ENCODE results near the gene CARD10. TPM values are rescaled to one million over a fixed set of nuclear protein-coding genes. Genes with fewer than 3 reads are reported as not detected.
A peak's percentile ranks its signal among the peaks of the same experiment; 100 is the strongest.

Gene CARD10
- total and polyA plus RNA-seq, 2 of the 13 experiments (the other 11 are each of a cell fraction or from before 2014, with no cell fraction given), result 35.2 to 55.8 TPM

DNA sequence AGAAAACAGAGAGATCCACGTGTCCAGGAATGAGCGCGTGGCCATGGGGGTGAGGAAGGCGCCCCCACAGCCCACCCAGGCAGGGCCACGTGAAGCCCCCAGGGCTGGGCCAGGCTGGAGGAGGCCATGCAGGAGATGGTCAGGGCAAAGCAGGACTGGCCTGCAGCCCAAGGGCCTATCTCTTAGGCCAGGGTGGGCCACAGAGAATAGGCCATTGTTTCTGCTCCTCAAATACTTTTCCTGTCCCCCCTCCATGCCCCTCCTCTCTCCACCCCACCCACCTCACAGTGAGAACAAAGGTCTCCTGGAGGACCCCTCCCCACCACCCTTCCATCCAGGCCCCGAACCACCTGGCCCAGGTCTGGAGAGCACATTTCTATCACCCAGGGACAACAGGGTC, 32.8 kb upstream of the CARD10 start (continued):
- TF ChIP-seq GPBP1L1 (CRISPR knock-in tag; IDR thresholded peaks at IDR 0.05) (no peak), ZSCAN22 (CRISPR knock-in tag; IDR thresholded peaks at IDR 0.05) (no peak), ZNF550 (CRISPR knock-in tag; IDR thresholded peaks at IDR 0.05; ENCODE audit: borderline replicate concordance) (no peak), SOX13 (IDR thresholded peaks at IDR 0.05) (no peak), SOX13 (CRISPR knock-in tag; conservative IDR thresholded peaks at IDR 0.05 in 1 of 2, IDR thresholded peaks at IDR 0.05 in 1 of 2) (peak in 1 of 2 experiments; percentile 63; a peak in 1 of 4 replicates), HOXD1 (CRISPR knock-in tag; IDR thresholded peaks at IDR 0.05) (no peak), POLR2AphosphoS2 (IDR thresholded peaks at IDR 0.05; ENCODE audit: low read depth, low read length) (no peak), KDM2A (CRISPR knock-in tag; IDR thresholded peaks at IDR 0.05; ENCODE audit: borderline replicate concordance, low read depth) (no peak), ZFY (CRISPR knock-in tag; IDR thresholded peaks at IDR 0.05) (peak; percentile 39; the same call in 1 of the 2 replicates), YY1 (IDR thresholded peaks at IDR 0.05; ENCODE audit: insufficient read depth, insufficient replicate concordance, low read depth, low read length) (no peak), ZNF619 (CRISPR knock-in tag; IDR thresholded peaks at IDR 0.05) (no peak), UBTF (CRISPR knock-in tag; IDR thresholded peaks at IDR 0.05) (no peak), ZNF790 (CRISPR knock-in tag; IDR thresholded peaks at IDR 0.05; ENCODE audit: borderline replicate concordance) (no peak), ZNF30 (CRISPR knock-in tag; IDR thresholded peaks at IDR 0.05) (no peak), YEATS4 (CRISPR knock-in tag; IDR thresholded peaks at IDR 0.05; ENCODE audit: borderline replicate concordance) (no peak), NFYB (CRISPR knock-in tag; IDR thresholded peaks at IDR 0.05) (no peak), SMARCC2 (IDR thresholded peaks at IDR 0.05) (no peak)
- TF ChIP-seq, protein P1, sequence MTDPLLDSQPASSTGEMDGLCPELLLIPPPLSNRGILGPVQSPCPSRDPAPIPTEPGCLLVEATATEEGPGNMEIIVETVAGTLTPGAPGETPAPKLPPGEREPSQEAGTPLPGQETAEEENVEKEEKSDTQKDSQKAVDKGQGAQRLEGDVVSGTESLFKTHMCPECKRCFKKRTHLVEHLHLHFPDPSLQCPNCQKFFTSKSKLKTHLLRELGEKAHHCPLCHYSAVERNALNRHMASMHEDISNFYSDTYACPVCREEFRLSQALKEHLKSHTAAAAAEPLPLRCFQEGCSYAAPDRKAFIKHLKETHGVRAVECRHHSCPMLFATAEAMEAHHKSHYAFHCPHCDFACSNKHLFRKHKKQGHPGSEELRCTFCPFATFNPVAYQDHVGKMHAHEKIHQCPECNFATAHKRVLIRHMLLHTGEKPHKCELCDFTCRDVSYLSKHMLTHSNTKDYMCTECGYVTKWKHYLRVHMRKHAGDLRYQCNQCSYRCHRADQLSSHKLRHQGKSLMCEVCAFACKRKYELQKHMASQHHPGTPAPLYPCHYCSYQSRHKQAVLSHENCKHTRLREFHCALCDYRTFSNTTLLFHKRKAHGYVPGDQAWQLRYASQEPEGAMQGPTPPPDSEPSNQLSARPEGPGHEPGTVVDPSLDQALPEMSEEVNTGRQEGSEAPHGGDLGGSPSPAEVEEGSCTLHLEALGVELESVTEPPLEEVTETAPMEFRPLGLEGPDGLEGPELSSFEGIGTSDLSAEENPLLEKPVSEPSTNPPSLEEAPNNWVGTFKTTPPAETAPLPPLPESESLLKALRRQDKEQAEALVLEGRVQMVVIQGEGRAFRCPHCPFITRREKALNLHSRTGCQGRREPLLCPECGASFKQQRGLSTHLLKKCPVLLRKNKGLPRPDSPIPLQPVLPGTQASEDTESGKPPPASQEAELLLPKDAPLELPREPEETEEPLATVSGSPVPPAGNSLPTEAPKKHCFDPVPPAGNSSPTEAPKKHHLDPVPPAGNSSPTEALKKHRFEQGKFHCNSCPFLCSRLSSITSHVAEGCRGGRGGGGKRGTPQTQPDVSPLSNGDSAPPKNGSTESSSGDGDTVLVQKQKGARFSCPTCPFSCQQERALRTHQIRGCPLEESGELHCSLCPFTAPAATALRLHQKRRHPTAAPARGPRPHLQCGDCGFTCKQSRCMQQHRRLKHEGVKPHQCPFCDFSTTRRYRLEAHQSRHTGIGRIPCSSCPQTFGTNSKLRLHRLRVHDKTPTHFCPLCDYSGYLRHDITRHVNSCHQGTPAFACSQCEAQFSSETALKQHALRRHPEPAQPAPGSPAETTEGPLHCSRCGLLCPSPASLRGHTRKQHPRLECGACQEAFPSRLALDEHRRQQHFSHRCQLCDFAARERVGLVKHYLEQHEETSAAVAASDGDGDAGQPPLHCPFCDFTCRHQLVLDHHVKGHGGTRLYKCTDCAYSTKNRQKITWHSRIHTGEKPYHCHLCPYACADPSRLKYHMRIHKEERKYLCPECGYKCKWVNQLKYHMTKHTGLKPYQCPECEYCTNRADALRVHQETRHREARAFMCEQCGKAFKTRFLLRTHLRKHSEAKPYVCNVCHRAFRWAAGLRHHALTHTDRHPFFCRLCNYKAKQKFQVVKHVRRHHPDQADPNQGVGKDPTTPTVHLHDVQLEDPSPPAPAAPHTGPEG (CRISPR knock-in tag; IDR thresholded peaks at IDR 0.05), result no peak
- TF ChIP-seq, protein P2, sequence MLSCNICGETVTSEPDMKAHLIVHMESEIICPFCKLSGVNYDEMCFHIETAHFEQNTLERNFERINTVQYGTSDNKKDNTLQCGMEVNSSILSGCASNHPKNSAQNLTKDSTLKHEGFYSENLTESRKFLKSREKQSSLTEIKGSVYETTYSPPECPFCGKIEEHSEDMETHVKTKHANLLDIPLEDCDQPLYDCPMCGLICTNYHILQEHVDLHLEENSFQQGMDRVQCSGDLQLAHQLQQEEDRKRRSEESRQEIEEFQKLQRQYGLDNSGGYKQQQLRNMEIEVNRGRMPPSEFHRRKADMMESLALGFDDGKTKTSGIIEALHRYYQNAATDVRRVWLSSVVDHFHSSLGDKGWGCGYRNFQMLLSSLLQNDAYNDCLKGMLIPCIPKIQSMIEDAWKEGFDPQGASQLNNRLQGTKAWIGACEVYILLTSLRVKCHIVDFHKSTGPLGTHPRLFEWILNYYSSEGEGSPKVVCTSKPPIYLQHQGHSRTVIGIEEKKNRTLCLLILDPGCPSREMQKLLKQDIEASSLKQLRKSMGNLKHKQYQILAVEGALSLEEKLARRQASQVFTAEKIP (CRISPR knock-in tag; IDR thresholded peaks at IDR 0.05; ENCODE audit: borderline replicate concordance), result no peak

Data from HepG2 (cell line).